AG10803 (cell line): Measurements from ENCODE around the gene DGCR2.

ENCODE experiments used
- DNase-seq: peaks from one replicate; pipeline ENCODE4 v3.0.0; 2010; ENCODE audit warnings: low read depth
- H3K4me3 ChIP-seq: 2 replicates; pipeline ENCODE4 v1.5.1; 2011; ENCODE audit warnings: mild to moderate bottlenecking, low read length, control low read depth
- TF ChIP-seq, protein P1 (sequence below): conservative IDR thresholded peaks from 2 replicates; pipeline ENCODE4 v1.5.1; 2011; ENCODE audit warnings: mild to moderate bottlenecking, low read length, control low read depth, inconsistent platforms

Gene DGCR2

DNA sequence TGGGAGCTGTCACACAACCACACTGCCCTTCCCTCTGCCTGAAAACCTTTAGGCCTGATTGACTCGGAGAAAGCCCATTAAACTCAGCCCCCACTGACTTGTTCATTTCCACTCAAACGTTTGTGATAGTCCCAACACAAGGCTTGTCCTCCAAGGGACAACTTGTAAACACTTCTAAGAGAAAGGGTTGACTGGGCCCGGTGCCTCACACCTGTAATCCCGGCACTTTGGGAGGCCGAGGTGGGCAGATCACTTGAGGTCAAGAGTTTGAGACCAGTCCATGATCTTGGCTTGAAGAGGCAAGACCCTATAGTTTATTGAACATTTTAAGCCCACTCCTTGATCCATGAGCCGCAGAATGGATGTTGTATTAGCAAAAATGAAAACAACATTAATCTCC is 122.8 kb downstream of the DGCR2 start:
- no peak for DNase-seq
- no peak overlapping the region for H3K4me3 ChIP-seq
- TF ChIP-seq, protein P1, sequence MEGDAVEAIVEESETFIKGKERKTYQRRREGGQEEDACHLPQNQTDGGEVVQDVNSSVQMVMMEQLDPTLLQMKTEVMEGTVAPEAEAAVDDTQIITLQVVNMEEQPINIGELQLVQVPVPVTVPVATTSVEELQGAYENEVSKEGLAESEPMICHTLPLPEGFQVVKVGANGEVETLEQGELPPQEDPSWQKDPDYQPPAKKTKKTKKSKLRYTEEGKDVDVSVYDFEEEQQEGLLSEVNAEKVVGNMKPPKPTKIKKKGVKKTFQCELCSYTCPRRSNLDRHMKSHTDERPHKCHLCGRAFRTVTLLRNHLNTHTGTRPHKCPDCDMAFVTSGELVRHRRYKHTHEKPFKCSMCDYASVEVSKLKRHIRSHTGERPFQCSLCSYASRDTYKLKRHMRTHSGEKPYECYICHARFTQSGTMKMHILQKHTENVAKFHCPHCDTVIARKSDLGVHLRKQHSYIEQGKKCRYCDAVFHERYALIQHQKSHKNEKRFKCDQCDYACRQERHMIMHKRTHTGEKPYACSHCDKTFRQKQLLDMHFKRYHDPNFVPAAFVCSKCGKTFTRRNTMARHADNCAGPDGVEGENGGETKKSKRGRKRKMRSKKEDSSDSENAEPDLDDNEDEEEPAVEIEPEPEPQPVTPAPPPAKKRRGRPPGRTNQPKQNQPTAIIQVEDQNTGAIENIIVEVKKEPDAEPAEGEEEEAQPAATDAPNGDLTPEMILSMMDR, result no peak

DNA sequence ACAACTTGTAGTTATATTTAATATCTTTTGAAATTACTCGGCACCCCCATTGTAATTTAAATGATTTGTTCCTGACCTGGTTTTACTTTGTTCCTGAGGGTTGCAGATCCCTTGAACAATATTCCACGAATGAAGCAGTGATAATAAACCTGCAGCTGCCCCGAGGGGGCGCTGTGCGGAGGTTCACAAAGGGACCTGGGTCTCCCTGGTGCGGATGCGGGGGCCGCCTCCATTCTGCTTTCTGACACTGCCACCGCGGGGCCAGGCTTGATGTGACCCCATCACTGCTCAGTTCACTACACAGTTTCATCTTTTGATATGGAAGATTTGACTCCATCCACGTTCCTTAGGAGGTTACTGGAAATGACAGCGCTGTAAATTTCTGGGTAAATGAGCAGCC is 123.2 kb downstream of the DGCR2 start:
- no peak for DNase-seq
- no peak overlapping the region for H3K4me3 ChIP-seq
- TF ChIP-seq, protein P1, result no peak

DNA sequence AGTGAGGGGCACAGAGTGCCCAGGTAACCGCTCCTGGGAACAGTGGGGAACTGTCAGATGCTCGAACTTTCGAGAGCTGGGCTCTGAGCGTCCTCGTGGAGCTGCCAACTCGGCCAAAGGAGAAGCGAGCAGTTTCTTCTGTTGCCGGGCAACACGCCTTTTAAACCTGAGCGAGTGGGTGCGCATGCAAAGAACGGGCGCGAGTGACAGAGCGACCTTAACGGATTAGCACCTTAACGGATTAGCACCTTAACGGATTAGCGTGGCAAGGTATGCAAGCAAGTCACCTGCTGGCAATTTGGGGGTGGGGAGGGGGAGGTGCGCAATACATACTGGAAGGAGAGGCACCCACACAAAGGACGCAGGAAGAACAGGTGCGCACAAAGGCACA is 124.3 kb downstream of the DGCR2 start:
- H3K4me3 ChIP-seq, result no peak overlapping the region
- no peak for DNase-seq
- TF ChIP-seq, protein P1, result no peak

DNA sequence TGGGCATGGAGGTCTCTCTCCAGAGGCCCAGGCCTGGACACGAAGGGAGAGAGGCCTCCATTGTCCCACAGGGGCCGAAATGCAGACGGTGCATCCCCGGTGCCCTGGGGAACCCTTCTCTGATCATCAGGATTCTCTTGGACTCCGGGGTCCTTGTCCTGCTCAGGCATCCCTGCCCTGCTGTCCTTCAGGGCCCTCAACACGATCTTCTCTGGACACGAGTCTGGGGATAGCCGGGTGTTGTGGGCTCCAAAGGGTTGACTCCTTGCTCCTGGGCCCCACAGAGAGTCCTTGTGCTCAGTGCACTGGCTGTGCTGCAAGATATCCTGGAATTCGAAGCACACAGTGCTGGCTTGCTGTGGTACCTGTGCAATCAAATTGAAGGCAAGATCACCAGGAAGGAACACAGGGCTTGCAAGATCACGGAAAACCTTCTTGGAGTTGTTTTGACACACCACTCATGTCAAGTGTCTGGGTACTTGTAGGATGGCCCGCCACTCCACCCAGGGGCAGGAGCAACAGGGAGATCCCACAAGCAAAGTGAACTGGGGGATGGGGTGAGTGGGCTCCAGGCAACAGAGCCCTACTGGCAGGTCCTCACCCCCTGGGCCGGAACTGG is 124.8 kb downstream of the DGCR2 start:
- no peak for DNase-seq
- TF ChIP-seq, protein P1, result no peak
- no peak overlapping the region for H3K4me3 ChIP-seq

DNA sequence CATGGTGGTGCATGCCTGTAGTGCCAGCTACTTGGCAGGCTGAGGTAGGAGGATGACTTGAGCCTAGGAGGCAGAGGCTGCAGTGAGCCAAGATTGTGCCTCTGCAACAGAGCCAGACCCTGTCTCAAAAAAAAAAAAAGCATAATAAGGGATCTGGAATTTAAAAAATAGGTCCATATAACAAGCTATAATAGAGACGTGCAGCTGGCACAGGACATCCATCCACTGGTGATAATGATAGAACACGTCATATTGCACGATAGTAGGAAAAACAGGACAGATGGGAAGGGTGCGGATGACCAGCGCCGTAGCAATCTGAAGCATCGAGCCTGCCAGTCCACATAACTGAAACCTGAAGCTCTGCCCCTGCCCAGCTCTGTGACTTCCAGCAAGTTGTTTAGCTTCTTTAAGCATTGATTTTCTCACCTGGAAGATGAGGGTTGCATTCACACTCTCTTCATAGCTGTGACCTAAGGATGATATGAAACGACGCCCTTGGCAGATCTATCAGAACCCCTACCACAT is 125.8 kb downstream of the DGCR2 start:
- no peak overlapping the region for H3K4me3 ChIP-seq
- TF ChIP-seq, protein P1, result no peak
- no peak for DNase-seq

DNA sequence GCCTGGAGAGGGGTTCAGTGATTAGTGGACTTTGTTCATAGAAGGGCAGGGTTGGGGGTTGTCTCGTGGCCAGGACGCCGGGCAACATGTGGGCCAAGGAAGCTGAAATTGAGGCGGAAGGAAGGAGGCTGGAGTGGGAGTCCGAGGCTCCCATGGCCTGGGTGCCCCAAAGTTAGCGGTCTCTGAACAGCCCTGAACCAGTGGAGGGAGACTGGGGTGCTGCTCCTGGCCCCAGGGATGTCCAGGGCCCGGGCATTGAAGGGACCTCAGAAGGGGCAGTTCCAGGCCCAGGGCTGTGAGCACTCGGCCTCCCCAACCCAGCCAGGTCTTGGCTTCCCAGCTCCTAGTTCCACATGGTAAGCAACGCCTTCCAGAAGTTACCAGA is 126.9 kb downstream of the DGCR2 start:
- no peak for DNase-seq
- TF ChIP-seq, protein P1, result no peak
- no peak overlapping the region for H3K4me3 ChIP-seq

DNA sequence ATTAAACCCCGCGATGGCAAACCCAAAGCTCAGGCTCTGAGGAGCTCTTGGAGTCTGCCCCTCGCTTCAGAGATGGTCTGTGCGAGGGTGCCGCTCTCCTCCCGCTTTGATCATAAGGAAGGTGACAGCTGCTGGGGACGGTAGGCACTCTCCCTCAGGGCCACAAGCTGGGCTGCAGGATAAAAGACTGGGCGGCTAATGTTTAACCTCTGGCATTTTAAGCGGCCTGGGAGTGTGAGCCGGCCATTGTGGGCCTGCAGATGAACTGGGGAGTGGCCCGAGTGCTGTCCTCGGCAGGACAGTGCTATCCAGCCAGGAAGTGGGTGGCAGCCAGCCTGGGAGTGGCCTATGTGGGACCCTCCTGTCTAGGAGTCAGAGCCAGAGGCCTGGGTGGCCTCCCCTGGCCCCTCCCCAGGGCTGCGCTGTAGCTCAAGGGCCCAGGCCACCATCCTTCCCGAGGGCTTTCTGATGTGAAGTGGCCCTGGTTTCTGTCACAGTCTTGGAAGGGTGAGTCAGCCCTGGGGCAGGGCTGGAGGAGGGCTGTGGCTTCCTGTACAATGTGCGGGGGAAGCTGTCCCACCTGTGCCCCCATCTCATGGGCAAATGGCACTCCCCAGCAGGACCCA is 127.4 kb downstream of the DGCR2 start:
- TF ChIP-seq, protein P1, result no peak
- DNase-seq, result no peak
- no peak overlapping the region for H3K4me3 ChIP-seq
